GM19035 (cell line): ENCODE results near the gene ELAC1.
"Not testable (repeated sequence)": the region's sequence is repeated elsewhere in the genome, so short reads cannot be mapped to it uniquely, and the experiment has no call there.

Experiments used
- ATAC-seq: cut with Tn5 transposase; IDR thresholded peaks from one replicate; pipeline ENCODE4 v1.9.1; 2021; ENCODE audit not compliant: unreplicated experiment

ELAC1 gene, protein sequence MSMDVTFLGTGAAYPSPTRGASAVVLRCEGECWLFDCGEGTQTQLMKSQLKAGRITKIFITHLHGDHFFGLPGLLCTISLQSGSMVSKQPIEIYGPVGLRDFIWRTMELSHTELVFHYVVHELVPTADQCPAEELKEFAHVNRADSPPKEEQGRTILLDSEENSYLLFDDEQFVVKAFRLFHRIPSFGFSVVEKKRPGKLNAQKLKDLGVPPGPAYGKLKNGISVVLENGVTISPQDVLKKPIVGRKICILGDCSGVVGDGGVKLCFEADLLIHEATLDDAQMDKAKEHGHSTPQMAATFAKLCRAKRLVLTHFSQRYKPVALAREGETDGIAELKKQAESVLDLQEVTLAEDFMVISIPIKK

GRCh38 chr18:50967714-50968661 lies at the start of gene ELAC1:
TSS of gene ELAC1 (plus strand) at chr18:50968040. CDS start at chr18:50974405, 6,365 bp downstream.
- peak; percentile 95 for ATAC-seq

DNA sequence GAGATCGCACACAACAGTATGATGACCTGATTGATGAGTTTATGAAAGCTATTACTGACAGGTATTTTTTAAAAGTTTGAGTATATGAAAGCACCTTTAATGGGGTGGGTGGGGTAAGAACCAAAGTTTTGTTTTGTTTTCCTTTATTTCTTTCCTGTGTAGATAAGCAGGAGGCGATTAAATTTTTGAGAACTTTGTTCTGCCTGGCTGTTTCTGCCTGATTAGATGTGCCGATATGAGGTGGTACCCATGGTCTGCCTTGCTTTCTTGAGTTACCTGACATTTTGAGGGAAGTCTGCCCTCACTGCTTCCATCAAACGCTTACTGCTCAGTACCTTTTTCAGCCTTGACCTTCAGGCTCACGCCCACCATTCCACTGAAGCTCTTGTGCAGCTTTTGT lies 49.7 kb upstream of the ELAC1 start:
- ATAC-seq, result no peak

- no peak for ATAC-seq
Measured at GRCh38 chr18:50924372-50924771, 43.5 kb upstream of the ELAC1 start.

DNA sequence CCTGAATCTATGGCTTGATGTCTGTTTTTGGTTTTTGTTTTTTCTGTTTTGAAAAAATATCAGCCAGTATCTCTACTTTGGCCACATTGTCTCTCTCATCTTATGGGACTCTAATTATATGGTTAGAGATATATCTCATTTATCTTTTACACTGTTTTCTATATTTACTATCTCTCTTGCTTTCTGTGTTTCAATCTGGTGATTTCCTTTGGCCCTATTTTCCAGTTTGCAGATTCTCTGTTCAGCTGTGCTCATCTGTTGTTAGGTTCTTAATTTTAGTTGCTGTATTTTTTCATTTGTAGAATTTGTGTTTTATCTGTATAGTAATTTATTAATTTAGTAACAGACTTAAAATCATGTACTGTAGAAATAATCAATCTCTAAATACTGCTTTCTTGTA lies 41.3 kb upstream of the ELAC1 start:
- ATAC-seq, result no peak

GRCh38 chr18:50928551-50928950 lies 39.3 kb upstream of the ELAC1 start:
- ATAC-seq, result no peak

GRCh38 chr18:50933684-50934083 lies 34.2 kb upstream of the ELAC1 start:
- no peak for ATAC-seq

DNA sequence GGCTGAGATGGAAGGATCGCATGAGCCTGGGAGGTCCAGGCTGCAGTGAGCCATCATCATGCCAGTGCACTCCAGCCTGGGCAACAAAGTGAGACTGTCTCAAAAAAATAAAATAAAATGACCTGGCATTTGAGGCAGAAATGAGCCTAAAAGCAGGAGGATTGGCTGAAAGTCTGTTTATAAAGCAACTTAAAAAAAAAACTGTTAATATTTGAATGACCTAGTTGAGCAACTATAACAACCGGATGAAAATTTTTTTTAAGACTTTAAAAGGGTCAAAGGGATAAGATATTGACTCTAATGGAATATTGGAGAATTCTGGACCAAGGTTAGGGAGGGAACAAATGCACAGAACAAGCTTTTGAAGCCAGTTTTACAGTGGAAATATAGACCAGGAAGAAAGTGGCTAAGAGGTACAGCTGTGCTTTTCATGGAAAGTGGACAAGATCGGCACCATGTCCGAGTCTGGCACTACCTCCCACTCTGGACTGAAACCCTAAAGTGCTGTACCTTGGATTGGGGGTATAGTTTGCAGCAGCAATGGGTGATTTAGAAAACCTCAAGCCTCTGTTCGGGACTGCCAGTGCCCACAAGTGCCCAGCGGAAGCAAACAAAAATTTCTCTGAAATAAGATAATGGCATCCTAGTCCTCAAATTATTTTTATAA lies 33.2 kb upstream of the ELAC1 start:
- ATAC-seq, result no peak

DNA sequence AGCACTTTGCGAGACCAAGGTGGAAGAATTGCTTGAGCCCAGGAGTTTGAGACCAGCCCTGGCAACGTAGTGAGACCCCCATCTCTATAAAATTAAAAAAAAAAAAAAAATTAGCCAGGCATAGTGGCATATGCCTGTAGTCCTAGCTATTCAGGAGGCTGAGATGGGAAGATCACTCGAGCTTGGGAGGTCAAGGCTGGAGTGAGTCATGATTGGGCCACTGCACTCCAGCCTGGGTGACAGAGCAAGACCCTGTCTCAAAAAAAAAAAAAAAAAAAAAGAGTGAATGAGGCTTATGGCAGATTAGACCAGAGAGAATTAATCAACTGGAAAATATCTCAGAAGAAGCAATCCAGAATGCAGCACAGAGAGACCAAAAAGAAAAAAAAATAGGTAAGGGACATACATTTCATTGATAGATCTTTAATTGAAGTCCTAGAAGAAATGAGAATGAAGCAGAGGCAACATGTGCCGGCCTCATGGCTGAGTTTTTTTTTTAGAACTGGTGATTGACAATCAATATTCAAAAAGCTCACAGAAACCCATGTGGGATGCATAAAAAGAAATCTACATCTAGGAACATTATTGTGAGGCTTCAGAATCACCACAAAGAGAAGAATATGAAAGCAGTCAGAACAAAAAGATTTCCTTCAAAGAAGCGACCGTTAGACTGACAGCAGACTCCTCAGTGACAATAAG lies 32.2 kb upstream of the ELAC1 start:
- ATAC-seq, result no peak

DNA sequence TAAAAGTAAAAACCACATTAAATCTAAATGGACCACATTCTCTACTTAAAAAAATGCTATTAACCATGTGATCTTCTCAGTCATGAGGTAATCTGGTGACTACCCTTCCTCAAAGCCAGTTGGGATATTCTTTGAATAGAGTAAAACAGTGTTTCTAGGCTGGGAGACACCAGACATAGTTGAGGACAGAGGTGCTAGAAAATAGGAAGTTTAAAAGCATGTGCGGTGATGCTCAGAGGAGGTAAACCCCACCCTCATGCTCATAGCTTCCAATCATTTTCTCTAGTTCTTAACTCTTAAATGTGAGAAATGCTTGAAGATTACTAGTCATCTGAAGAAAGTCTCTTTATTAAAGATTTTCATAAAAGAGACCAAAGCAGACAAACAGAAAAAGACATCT lies 30.7 kb upstream of the ELAC1 start:
- ATAC-seq, result no peak

DNA sequence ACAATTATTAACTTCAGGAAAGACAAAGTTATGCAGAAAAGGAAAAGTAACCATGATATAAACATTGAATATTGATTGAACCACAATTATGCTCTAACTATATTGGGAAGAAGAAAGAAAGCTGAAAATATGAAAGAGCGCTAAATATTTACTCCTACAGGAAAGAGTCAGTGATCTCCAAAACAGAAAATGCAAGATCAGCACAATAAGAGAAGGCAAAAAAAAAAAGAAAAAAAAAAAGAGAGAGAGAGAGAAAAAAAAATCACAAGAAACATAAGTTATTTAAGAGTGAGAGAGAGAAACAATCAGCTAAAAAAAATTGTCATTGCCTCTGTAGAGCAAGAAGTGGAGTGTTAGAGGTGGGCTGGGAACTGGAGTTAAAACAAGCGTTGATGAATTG lies 28.9 kb upstream of the ELAC1 start:
- no peak for ATAC-seq

DNA sequence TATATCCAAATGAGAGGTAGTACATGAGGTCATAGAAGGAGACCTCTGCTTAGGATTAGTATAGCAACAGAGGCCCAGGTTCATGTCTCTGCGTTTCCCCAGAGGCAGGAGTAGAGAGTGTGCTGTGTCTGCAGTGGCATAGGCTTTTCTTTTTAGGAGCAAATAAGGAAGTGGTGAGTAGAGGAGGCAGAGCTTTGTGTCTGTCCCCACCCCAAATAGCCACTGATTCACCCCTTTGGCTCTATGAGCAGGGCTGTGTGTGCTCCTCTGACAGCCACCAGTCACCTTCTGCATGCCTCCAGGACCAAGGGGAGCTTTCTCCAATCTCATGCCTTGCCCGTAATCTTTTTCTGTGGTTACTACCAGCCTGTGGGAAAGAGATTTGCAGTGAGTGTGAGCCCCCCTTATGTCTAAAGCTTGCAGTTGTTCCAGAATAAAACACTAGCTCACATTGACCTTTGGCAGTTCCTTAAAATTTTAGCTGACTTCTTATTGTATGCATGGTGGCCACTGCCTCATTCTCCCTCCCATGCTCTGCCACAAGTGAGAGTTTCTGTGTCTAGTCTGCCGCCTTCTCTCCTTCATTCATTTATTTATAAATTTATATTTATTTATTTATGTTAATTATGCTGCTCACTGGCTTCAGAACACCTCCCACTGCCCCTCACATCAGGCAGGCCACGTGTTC lies 23.5 kb upstream of the ELAC1 start:
- ATAC-seq, result no peak

DNA sequence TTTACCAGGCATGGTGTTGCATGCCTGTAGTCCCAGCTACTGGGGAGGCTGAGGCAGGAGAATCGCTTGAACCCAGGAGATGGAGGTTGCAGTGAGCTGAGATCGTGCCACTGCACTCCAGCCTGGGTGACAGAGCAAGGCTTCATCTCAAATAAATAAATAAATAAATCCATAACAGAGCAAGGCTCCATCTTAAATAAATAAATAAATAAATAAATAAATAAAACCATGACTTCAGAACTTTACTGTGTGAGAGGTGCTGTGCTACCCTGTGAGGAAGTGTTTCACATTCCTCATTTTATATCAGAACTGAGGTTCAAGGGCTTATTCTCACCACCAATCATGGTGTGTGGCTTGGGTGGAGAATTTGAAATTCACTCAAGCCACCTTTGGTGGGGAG lies 21.9 kb upstream of the ELAC1 start:
- not testable (repeated sequence) for ATAC-seq

- no peak for ATAC-seq
Measured at GRCh38 chr18:50947899-50948298, 19.9 kb upstream of the ELAC1 start.

DNA sequence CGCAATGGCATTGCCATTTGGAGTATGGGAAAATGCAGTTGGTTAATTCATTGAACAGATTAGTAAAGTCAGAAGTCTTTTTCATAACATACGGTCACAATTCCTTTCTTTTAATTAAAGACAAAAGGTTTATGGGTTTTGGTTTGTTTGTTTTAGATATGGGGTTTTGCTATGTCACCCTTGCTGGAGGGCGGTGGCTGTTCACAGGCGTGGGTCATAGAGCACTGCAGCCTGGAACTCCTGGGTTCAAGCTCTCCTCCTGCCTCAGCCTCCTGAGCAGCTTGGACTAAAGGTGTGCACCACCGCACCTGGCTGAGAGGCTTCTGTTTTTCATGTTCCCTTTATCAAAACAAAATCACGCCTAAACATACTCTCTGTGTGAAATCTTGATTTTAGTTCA lies 18.7 kb upstream of the ELAC1 start:
- ATAC-seq, result no peak

DNA sequence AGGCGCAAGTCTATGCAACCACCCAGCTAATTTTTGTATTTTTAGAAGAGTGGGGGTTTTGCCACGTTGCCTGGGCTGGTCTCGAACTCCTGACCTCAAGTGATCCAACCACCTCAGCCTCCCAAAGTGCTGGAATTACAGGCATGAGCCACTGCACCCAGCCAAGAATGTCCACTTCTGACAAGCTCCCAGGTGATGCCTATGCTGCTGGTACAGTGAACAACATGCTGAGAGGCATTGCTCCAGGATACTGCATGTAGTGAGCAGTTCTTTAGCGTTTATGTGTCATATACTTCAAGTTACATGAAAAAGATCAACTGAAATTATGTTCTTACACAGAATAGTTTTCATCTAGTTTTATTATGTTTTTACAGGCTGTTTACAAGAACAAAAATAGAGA lies 17.2 kb upstream of the ELAC1 start:
- ATAC-seq, result no peak

GRCh38 chr18:50953822-50954221 lies 14.0 kb upstream of the ELAC1 start:
- ATAC-seq, result no peak

DNA sequence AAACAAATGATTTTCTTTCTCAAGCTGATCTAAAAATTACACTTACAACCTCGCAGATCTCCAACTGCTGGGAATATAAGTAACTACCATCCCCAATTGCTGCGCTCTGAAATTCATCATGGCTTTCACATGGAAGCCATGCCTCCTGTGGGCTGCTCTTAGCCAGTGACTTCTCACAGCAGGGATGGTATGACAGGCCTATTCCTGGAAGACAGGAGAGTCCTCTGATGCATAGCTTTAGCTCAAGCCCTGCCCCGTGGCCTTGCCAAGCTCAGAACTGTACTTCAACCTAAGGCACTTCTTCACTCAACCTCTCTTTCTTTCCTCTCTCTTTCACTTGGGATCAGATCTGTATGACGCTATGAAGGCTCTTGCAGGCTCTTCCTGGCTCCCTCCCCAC lies 12.6 kb upstream of the ELAC1 start:
- no peak for ATAC-seq

DNA sequence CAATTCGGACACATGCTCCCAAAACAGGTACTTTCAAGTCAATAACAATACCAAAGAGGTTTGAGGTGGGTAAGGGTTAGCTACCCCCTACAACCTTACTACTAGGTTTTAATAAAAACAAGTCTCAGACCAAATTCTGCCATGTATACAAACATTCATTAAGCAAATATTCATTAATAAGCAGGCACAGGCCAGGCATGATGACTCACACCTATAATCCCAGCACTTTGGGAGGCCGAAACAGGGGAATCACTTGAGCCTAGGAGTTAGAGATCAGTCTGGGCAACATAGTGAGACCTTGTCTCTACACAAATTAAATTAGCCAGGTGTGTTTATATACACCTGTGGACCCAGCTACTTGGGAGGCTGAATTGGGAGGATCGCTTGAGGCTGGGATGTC lies 11.7 kb upstream of the ELAC1 start:
- ATAC-seq, result no peak

- ATAC-seq, result no peak
Measured at GRCh38 chr18:50961974-50962373, 5.9 kb upstream of the ELAC1 start.

- ATAC-seq, result no peak
Measured at GRCh38 chr18:50969448-50969847, 1.6 kb downstream of the ELAC1 start.
